HepG2 (cell line): ENCODE results near the gene ENO3. TPM values are rescaled to one million over a fixed set of nuclear protein-coding genes. Genes with fewer than 3 reads are reported as not detected.

Source experiments
- CC2D1A ChIP-seq: sonication (generic); formaldehyde crosslinking; IDR thresholded peaks from 2 replicates; pipeline ENCODE4 v1.8.1; 2023; ENCODE audit warnings: mild to moderate bottlenecking, missing genetic modification reagents
- DNMT3B ChIP-seq: conservative IDR thresholded peaks from 2 replicates; pipeline ENCODE4 v1.6.1; 2016; ENCODE audit warnings: missing biosample characterization, control low read depth
- E2F1 ChIP-seq: sonication (generic); formaldehyde crosslinking; IDR thresholded peaks from 2 replicates; pipeline ENCODE4 v1.5.0; 2020; ENCODE audit warnings: missing genetic modification reagents
- GATAD2A ChIP-seq: IDR thresholded peaks from 2 replicates; pipeline ENCODE4 v1.6.1; 2016
- KLF11 ChIP-seq: IDR thresholded peaks from 2 replicates; pipeline ENCODE4 v1.6.1; 2016; ENCODE audit warnings: missing compliant biosample characterization
- NR2F1 ChIP-seq, 2 experiments: fragments of 450-650 bp in 1 of 2; formaldehyde crosslinking in 1 of 2; IDR thresholded peaks; 2 replicates each; pipeline versions ENCODE4 v1.5.0 to v1.6.1; 2016 to 2020; ENCODE audit warnings: mild to moderate bottlenecking in 1 of 2, missing compliant biosample characterization in 1 of 2, missing genetic modification reagents in 1 of 2, moderate library complexity in 1 of 2
- PAX8 ChIP-seq: sonication (generic); formaldehyde crosslinking; IDR thresholded peaks from 2 replicates; pipeline ENCODE4 v1.8.0; 2022; ENCODE audit warnings: mild to moderate bottlenecking, missing genetic modification reagents, borderline replicate concordance
- SIX4 ChIP-seq: sonication (generic); formaldehyde crosslinking; IDR thresholded peaks from 2 replicates; pipeline ENCODE4 v1.4.0; 2020; ENCODE audit warnings: missing genetic modification reagents
- SMC3 ChIP-seq: IDR thresholded peaks from 2 replicates; pipeline ENCODE4 v1.6.1; 2011; ENCODE audit warnings: low read length, improper control_type of control experiment
- ZBTB33 ChIP-seq: sonication (generic); formaldehyde crosslinking; IDR thresholded peaks from 2 replicates; pipeline ENCODE4 v1.4.0; 2020; ENCODE audit warnings: missing genetic modification reagents
- ZBTB38 ChIP-seq: sonication (generic); formaldehyde crosslinking; IDR thresholded peaks from 2 replicates; pipeline ENCODE4 v1.5.1; 2020; ENCODE audit warnings: mild to moderate bottlenecking, missing genetic modification reagents
- ZBTB7A ChIP-seq: sonication (generic); formaldehyde crosslinking; IDR thresholded peaks from 2 replicates; pipeline ENCODE4 v1.8.0; 2022; ENCODE audit warnings: mild to moderate bottlenecking, missing genetic modification reagents
- ZNF136 ChIP-seq: sonication (generic); formaldehyde crosslinking; IDR thresholded peaks from 2 replicates; pipeline ENCODE4 v1.8.1; 2022; ENCODE audit warnings: low read depth, mild to moderate bottlenecking, moderate library complexity, missing genetic modification reagents
- ZNF292 ChIP-seq: sonication (generic); formaldehyde crosslinking; IDR thresholded peaks from 2 replicates; pipeline ENCODE4 v1.8.1; 2022; ENCODE audit warnings: mild to moderate bottlenecking, low read depth, missing genetic modification reagents, borderline replicate concordance
- ZNF44 ChIP-seq: sonication (generic); formaldehyde crosslinking; IDR thresholded peaks from 2 replicates; pipeline ENCODE4 v1.5.1; 2020; ENCODE audit warnings: mild to moderate bottlenecking, missing genetic modification reagents
- ZNF451 ChIP-seq: sonication (generic); formaldehyde crosslinking; IDR thresholded peaks from 2 replicates; pipeline ENCODE4 v1.5.0; 2020; ENCODE audit warnings: mild to moderate bottlenecking, missing genetic modification reagents
- ZNF629 ChIP-seq: sonication (generic); formaldehyde crosslinking; conservative IDR thresholded peaks from 2 replicates; pipeline ENCODE4 v1.5.0; 2020; ENCODE audit warnings: missing genetic modification reagents
- ZNF773 ChIP-seq: sonication (generic); formaldehyde crosslinking; IDR thresholded peaks from 2 replicates; pipeline ENCODE4 v1.4.0; 2020; ENCODE audit warnings: missing genetic modification reagents, borderline replicate concordance
- ZNF792 ChIP-seq: IDR thresholded peaks from 2 replicates; pipeline ENCODE4 v1.6.1; 2016
- ZNF850 ChIP-seq: sonication (generic); formaldehyde crosslinking; conservative IDR thresholded peaks from 2 replicates; pipeline ENCODE4 v1.9.0; 2021; ENCODE audit warnings: mild to moderate bottlenecking, missing genetic modification reagents
- polyA plus RNA-seq, 8 experiments: library from polyadenylated mRNA; depleted of rRNA in 3 of 8; stranded (reverse) in 7 of 8; unstranded in 1 of 8; fragments of >200 nt; fragmentation: Illumina TruSeq in 4 of 8; extraction: Trizol in 4 of 8; gene quantifications; 2 replicates each; pipeline versions ENCODE4 v1.2.1 to v1.2.3, GENCODE V29; 2011 to 2016; ENCODE audit warnings: low read depth in 4 of 8, missing spikeins in 1 of 8, mixed read lengths in 1 of 8; ENCODE audit not compliant: insufficient read depth in 1 of 8
- total RNA-seq, 5 experiments: library from RNA; depleted of rRNA; stranded (reverse); fragments of >200 nt; fragmentation: Illumina TruSeq; extraction: Trizol; gene quantifications; 2 replicates each; pipeline ENCODE4 v1.2.3, GENCODE V29; 2016; ENCODE audit warnings: low read depth in 1 of 5
- TF ChIP-seq, protein P1 (sequence below): sonication (generic); formaldehyde crosslinking; IDR thresholded peaks from 2 replicates; pipeline ENCODE4 v1.5.0; 2020; ENCODE audit warnings: missing genetic modification reagents
- TF ChIP-seq, protein P2 (sequence below): sonication (generic); formaldehyde crosslinking; conservative IDR thresholded peaks from 2 replicates; pipeline ENCODE4 v1.8.1; 2023; ENCODE audit warnings: missing genetic modification reagents

ENO3 gene
- total and polyA plus RNA-seq, 2 of the 13 experiments (the other 11 are each of a cell fraction or from before 2014, with no cell fraction given), result 59.8 to 69.8 TPM

GRCh38 chr17:4969551-4970173 lies 18.7 kb downstream of the ENO3 start (continued):
- TF ChIP-seq, protein P1, sequence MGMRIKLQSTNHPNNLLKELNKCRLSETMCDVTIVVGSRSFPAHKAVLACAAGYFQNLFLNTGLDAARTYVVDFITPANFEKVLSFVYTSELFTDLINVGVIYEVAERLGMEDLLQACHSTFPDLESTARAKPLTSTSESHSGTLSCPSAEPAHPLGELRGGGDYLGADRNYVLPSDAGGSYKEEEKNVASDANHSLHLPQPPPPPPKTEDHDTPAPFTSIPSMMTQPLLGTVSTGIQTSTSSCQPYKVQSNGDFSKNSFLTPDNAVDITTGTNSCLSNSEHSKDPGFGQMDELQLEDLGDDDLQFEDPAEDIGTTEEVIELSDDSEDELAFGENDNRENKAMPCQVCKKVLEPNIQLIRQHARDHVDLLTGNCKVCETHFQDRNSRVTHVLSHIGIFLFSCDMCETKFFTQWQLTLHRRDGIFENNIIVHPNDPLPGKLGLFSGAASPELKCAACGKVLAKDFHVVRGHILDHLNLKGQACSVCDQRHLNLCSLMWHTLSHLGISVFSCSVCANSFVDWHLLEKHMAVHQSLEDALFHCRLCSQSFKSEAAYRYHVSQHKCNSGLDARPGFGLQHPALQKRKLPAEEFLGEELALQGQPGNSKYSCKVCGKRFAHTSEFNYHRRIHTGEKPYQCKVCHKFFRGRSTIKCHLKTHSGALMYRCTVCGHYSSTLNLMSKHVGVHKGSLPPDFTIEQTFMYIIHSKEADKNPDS (CRISPR knock-in tag), result no peak
- TF ChIP-seq PAX8 (CRISPR knock-in tag) (no peak), ZNF44 (CRISPR knock-in tag) (no peak), ZNF451 (CRISPR knock-in tag) (peak; percentile 35), DNMT3B (CRISPR knock-in tag) (no peak), ZBTB7A (CRISPR knock-in tag) (peak; percentile 73; the same call in 1 of the 2 replicates), ZNF850 (no peak), ZNF773 (no peak), ZBTB33 (peak; percentile 39; the same call in 1 of the 2 replicates), SIX4 (CRISPR knock-in tag) (no peak), E2F1 (CRISPR knock-in tag) (no peak), ZBTB38 (CRISPR knock-in tag) (no peak), ZNF136 (CRISPR knock-in tag) (no peak), KLF11 (no peak), CC2D1A (CRISPR knock-in tag) (no peak), SMC3 (no peak), NR2F1 (CRISPR knock-in tag; IDR thresholded peaks at IDR 0.05) (0 out of 4 replicates have a peak, but pooled peaks of 1 of the 2 experiments have one; percentile 6), ZNF292 (CRISPR knock-in tag) (0 out of 2 replicates have a peak, but pooled peaks have one; percentile 43), GATAD2A (0 out of 2 replicates have a peak, but pooled peaks have one; percentile 33), ZNF792 (CRISPR knock-in tag) (no peak), ZNF629 (CRISPR knock-in tag) (peak; percentile 38; the same call in 1 of the 2 replicates)
- TF ChIP-seq, protein P2, sequence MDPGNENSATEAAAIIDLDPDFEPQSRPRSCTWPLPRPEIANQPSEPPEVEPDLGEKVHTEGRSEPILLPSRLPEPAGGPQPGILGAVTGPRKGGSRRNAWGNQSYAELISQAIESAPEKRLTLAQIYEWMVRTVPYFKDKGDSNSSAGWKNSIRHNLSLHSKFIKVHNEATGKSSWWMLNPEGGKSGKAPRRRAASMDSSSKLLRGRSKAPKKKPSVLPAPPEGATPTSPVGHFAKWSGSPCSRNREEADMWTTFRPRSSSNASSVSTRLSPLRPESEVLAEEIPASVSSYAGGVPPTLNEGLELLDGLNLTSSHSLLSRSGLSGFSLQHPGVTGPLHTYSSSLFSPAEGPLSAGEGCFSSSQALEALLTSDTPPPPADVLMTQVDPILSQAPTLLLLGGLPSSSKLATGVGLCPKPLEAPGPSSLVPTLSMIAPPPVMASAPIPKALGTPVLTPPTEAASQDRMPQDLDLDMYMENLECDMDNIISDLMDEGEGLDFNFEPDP, result no peak
